ENCODE data around the gene ZFR2. TPM values are rescaled to one million over a fixed set of nuclear protein-coding genes. Genes with fewer than 3 reads are reported as not detected.

The ZFR2 gene
- not detected in 2 replicates for total RNA-seq

GRCh38 chr19:3868770-3869456 is at the start of gene ZFR2:
ZFR2 (minus strand) TSS chr19:3869038; CDS start chr19:3869017, 21 bp downstream.

GRCh38 chr19:3880471-3881271 is 11.8 kb upstream of the ZFR2 start, which contains the start of gene ATCAY:
ATCAY (plus strand) TSS chr19:3880685; CDS start chr19:3885768, 5,083 bp downstream.

GRCh38 chr19:3785938-3786824 is 82.7 kb downstream of the ZFR2 start, which contains the start of gene MATK:
MATK (minus strand) TSS chr19:3786381; CDS start chr19:3785135, 1,246 bp downstream.

GRCh38 chr19:3771906-3772455 is 96.9 kb downstream of the ZFR2 start, which contains the start of gene RAX2:
RAX2 (minus strand) TSS chr19:3772228; CDS start chr19:3771742, 486 bp downstream.

GRCh38 chr19:3762501-3763459 is 106.1 kb downstream of the ZFR2 start, which contains the start of gene MRPL54:
MRPL54 (plus strand) TSS chr19:3762682; CDS start chr19:3762701, 19 bp downstream.

GRCh38 chr19:3761382-3762129 is 107.3 kb downstream of the ZFR2 start, which contains the start of gene APBA3:
APBA3 (minus strand) TSS chr19:3761692; CDS start chr19:3760264, 1,428 bp downstream.

Other genes with a start within 250 kb of the ZFR2 start
- 20.2 and 32.9 TPM in 2 replicates for gene CACTIN, start 242.2 kb downstream of the ZFR2 start, total RNA-seq
- gene PIP5K1C, start 168.6 kb downstream of the ZFR2 start, total RNA-seq: 38.9 and 62.7 TPM in 2 replicates
- gene TJP3, start 160.7 kb downstream of the ZFR2 start, total RNA-seq: not detected in 2 replicates
- gene APBA3, start 107.3 kb downstream of the ZFR2 start, total RNA-seq: 26.5 and 27.6 TPM in 2 replicates
- gene MRPL54, start 106.4 kb downstream of the ZFR2 start, total RNA-seq: 13.4 and 36.8 TPM in 2 replicates
- gene RAX2, start 96.8 kb downstream of the ZFR2 start, total RNA-seq: not detected in 2 replicates
- gene MATK, start 82.7 kb downstream of the ZFR2 start, total RNA-seq: not detected in 2 replicates
- not detected in 2 replicates for gene ATCAY, start 11.6 kb upstream of the ZFR2 start, total RNA-seq
- gene NMRK2, start 64.0 kb upstream of the ZFR2 start, total RNA-seq: not detected in 2 replicates
- 169 and 182 TPM in 2 replicates for gene DAPK3, start 102.1 kb upstream of the ZFR2 start, total RNA-seq
- gene EEF2, start 116.4 kb upstream of the ZFR2 start, total RNA-seq: 3,552 and 3,788 TPM in 2 replicates
- gene PIAS4, start 138.7 kb upstream of the ZFR2 start, total RNA-seq: 8.3 and 12.3 TPM in 2 replicates
- gene ZBTB7A, start 197.9 kb upstream of the ZFR2 start, total RNA-seq: 21.1 and 36.2 TPM in 2 replicates

All from smooth muscle cell of the umbilical artery (primary cell).